Stimulated activated CD4-positive, alpha-beta T cell treated with anti-CD3 and anti-CD28 coated beads, Interleukin-4, amount 100 ng/mL, for 1 hour (primary cell): Measurements from ENCODE around the gene TKT.

Experiments
- DNase-seq: peaks from one replicate; pipeline ENCODE4 v3.0.0-alpha.2; 2020

Gene TKT

DNA sequence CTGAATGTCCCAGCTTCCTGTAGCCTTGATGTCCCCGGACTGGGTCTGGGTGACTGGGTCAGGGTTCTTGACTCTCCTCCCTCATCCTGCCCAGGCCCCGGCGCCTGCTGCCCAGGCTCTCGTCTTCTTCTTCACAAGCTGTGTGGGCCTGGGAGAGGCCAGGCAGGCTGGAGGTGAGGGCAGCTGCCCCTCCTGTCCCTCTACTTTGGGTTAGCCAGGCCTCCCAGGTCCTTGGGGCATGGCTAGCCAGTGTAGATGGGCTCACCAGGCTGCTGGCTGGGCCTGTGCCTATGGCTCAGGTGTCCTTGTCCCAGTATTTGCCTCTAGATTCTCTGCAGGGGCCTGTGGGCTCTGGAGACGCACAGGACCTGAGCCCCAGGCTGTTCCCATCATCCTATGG is 31.8 kb downstream of the TKT start:
- DNase-seq = no peak

DNA sequence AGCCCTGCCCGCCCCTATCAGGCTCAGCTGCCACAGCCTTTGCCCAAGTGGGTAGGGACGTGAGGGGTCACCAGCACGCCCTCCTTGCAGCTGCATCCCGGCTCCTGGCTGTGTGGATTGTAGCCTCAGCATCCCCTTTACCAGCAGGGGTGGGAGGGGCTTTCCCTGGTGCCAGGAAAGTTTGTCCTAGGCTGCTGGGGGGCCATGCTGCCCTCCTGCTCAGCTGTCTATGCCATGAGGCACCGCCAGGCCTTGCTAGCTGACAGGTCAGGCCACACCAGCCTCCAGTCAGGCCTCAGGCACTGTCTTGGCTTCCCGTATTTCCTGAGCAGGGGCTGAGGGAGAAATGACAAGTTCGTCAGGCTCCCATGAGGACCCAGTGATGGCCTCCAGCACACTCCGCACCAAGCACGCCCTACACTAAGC is 32.3 kb downstream of the TKT start:
- DNase-seq = no peak

DNA sequence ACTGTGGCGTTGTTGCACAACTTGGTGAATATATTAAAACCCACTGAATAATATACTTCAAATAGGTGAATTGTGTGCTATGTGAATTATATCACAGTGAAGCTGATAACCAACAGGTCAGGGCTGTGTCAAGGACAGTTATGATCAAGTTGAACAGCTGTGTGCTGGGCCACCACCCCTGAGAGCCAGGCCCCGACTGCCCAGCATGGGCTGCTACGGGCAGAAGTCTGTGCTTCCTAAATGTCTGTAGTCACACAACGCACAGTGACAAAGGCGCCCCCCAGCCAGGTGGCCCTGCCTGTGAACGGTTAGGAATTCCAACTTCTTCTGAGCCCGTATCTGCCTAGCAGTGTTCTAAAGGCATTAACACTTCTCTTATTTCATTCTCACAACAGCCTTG is 32.8 kb downstream of the TKT start:
- no peak for DNase-seq

GRCh38 chr3:53222183-53222901 is 33.5 kb downstream of the TKT start:
- no peak for DNase-seq

DNA sequence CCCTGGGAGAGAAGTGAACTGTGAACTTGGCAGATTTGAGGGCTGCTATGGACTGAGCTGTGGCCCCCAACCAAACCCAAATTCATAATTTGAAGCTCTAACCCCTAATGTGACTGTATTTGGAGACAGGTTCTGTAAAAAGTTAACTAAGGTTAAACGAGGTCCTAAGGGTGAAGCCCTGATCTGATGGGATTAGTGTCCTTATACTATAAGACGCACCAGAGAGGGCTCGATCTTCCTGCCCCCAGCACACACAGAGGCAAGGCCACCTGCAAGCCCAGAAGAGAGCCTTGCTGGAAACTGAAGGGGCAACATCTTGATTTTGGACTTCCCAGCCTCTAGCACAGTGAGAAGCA is 34.0 kb downstream of the TKT start:
- no peak for DNase-seq

- no peak for DNase-seq
Measured at GRCh38 chr3:53221345-53221744, 34.5 kb downstream of the TKT start.

GRCh38 chr3:53219895-53220483 is 35.8 kb downstream of the TKT start:
- DNase-seq = peak; percentile 79

DNA sequence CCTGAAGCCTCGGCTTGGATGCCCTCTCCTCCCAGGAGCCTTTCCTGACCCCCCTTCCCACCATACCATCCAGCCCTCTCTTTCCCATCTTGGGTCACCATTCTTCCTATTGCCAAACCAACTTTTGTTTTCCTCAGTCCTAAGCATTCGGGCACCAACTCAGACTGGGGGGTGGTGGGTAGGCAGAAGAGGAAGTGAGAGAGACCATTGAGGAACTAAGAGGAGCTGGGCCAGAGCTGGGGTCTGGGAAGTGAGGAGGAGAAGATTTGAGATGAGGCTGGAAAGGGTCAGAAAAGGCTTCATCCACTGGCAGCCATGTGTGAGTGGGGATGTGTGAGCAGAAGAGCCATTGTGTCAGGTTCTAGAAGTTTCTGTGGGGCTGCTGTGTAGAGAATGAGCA is 37.7 kb downstream of the TKT start:
- no peak for DNase-seq

GRCh38 chr3:53217175-53217574 is 38.6 kb downstream of the TKT start:
- DNase-seq = no peak

DNA sequence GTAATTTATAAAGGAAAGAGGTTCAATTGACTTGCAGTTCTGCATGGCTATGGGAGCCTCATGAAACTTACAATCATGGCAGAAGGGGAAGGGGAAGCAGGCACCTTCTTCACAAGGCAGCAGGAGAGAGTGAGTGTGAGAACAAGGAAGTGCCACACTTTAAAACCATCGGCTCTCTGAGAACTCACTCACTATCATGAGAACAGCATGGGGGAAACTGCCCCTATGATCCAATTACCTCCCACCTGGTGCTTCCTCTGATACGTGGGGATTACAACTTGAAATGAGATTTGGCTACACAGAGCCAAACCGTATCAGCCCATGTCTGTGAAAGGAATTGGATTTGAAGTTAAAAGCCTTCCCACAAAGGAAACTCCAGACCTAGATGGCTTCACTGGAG is 39.1 kb downstream of the TKT start:
- no peak for DNase-seq

DNA sequence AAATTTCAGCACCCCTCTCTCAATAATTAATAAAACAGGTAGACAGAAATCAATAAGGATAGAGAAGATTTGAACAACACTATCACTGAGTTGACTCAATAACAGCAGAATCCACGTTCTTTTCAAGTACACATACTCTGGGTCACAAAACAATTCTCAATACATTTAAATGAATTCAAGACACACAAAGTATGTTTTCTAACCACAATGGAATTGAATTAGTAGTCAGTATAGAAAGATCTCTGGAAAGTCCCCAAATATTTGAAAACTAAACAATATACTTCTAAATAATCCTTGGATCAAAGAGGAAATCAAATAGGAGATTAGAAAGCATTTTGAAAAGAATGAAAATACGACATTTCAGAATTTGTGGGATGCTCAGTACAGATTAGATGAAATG is 40.0 kb downstream of the TKT start:
- no peak for DNase-seq

DNA sequence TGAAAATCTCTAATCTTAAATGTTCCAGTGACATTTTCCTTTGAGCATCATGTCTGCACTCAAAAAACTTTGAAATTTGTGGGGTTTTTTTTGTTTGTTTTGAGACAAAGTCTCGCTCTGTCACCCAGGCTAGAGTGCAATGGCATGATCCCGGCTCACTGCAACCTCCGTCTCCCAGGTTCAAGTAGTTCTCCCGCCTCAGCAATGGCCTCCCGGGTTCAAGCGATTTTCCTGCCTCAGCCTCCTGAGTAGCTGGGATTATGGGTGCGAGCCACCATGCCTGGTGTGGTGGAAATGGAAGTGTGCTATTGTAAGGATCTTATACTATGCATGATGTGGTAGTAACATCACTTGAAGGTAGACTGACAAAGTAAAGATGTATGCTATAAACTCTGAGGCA is 42.5 kb downstream of the TKT start:
- DNase-seq = no peak

DNA sequence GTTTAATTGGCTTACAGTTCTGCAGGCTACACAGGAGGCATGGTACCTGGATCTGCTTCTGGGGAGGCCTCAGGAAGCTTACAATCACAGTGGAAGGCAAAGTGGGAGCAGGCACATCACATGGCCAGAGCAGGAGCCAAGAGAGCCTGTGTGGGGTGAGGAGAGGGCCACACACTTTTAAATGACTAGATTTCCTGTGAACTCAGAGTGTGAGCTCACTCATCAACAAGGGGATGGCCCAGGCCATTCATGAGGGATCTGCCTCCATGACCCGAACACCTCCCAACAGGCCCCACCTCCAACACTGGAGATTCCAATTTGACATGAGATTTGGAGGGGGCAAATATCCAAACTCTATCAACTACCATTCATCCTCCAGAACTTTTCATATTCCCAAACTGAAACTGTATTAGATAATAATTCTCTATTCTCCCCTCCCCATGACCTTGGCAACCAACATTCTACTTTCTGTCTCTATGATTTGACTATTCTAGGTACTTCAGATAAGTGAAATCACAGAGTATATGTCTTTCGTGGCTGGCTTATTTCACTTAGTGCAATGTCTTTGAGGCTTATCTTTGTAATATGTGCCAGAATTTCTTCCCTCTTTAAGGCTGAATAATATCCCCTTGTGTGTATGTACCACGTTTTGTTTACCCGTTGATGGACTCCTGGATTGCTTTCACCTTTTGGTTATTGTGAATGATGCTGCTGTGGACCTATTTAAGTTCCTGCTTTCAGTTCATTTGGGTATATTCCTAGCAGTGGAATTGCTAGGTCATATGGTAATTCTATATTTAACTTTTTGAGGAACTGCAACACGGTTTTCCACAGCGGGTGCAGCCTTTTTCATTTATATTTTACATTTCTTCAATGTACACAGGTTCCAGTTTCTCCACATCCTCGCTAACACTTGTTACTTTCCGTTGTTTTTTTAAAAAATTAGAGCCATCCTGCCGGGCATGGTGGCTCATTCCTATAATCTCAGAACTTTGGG is 43.8 kb downstream of the TKT start:
- DNase-seq = no peak

DNA sequence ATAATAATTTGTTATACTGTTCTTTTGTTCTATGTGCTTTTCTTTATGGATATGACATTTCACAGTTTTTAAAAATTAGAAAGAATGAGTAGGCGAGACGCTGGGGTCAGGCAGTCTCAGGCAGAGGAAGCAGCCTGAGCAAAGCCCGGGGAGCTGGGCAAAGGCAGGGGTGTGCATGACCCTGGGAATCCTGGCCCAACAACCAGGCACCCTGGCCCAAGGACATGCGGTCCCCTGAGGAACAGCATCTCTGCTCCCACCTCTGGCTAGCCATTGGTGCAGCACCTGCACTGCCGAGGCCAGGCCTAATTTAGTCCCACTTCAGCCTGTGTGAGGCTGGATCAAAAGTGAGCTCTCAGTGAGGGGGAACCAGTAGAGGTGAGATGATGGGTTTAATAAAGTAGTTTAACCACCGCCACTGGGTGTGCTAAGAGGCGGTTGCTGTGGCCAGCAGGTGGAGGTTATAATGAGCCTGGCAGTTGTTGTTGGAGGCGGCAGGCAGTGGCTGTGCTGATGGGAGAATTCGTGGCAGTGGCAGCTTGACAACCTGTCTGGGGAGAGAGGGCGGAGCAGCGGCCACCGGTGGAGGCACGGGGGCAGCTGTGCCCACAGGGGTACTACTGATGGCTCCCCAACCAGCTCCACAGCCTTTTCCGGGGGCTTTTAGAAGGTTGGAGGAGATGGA is 53.3 kb downstream of the TKT start:
- no peak for DNase-seq

GRCh38 chr3:53200501-53201498 is 55.0 kb downstream of the TKT start:
- no peak for DNase-seq

DNA sequence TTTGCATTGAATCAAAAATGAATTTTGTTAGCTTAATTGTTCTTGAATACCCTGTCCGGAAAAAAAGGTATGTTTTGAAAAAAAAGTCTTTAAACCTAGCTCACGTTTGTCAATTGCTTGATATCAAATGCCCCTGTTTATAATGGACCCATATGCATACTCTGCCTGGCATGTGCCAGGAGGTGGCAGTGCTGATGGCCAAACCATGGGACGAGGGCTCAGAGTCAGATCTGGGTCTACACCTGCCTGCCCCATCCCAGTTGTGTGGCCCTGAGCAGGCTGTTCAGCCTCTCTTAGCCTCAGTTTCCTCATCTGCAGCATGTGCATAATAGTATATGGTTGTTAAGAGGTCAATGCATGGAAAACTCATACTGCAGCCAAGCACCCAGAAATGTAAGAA is 56.0 kb downstream of the TKT start:
- DNase-seq = no peak

DNA sequence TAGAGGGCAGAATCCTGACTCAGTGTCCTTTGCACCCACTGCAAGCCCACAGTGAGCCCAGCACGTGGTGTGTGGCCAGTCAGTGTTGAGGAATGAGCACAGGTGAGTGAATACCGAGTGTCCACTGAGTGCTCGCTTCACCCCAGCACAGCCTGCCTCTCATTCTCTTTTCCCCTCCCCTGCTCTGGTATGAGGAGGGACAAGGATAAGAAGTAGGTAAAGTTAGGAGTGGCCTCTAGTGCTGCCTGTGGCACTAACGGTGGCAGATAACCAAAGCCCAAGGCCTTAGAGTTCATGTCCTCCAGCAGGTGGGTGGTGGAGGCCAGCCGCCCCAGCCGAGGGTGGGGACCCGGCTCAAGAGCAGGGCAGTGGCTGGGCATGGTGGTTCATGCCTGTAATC is 56.8 kb downstream of the TKT start:
- DNase-seq = no peak

DNA sequence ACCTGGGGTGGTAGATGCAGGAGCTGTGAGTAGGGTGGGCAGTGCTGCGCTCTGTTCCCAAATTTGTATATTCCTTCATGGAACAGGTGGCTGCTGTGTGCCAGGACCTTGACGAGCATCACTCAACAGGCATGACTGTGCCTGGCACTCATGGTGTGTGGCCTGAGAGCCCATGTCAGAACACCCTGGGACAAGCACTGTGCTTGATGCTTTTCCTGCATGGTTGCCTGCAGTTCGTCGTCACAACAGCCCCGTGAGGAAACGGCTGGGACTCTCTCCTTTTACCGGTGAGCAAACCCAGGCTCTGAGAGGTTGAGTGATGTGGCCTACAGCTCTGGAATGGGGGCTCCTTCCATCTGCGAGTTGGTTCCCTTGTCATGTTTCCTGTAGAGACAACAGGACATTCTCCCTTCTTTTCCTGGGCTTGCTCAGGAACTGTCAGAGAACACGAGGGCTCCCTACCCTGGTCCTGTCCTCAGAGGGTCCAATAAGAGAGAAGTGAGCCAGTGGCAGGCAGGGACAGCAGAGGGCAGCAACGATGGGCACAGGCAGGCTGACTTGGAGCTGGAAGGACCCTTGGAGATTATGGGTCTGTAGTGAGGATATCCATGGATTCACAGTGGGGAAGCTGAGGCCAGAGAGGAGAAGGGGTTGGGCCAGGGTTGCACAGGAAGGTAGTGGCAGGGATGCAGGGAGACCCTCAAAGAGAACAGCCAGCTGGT is 57.4 kb downstream of the TKT start:
- no peak for DNase-seq

DNA sequence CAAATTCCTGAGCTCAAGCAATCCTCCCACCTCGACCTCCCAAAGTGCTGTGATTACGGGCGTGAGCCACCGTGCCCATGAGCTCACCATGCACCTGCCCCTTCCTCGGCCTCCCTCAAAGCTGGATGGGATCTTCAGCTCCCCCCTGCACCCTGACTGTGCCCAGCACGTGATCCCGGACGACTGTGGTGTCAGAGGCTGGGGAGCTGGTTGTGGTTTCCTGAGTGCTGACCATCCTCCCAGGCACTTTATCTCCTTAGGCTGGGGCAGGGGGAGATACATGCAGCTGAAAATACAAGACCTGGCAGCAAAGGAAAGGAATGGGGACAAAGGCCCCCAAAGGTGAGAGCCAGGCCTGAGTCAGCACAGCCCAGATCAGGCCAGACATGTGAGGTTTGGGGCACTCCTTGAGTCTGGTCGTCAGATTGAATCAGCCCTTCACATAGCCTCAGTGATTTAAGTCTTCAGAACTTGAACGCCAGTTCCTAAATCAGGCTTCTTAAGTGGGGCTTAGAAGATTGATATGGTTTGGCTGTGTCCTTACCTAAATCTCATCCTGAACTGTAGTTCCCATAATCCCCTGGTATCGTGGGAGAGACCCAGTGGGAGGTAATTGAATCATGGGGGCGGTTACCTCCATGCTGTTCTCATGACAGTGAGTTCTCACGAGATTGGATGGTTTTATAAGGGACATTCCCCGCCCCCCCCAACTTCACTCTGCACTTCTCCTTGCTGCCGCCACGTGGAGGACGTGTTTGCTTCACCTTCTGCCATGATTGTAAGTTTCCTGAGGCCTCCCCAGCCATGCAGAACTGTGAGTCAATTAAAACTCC is 59.0 kb downstream of the TKT start:
- peak; percentile 48 for DNase-seq
